ENCODE data around the gene PPM1D.
"Not testable (repeated sequence)": the region's sequence is repeated elsewhere in the genome, so short reads cannot be mapped to it uniquely, and the experiment has no call there.

Gene PPM1D

GRCh38 chr17:60623415-60623814 lies 23.4 kb downstream of the PPM1D start:
- DNase-seq: no peak

GRCh38 chr17:60627124-60627523 lies 27.1 kb downstream of the PPM1D start:
- no peak for DNase-seq

GRCh38 chr17:60628252-60628889 lies 28.4 kb downstream of the PPM1D start:
- no peak for DNase-seq

GRCh38 chr17:60629120-60629519 lies 29.1 kb downstream of the PPM1D start:
- DNase-seq: no peak

- no peak for DNase-seq
These were observed 30.4 kb downstream of the PPM1D start for GRCh38 chr17:60630352-60630751.

- no peak for DNase-seq
These were observed 31.1 kb downstream of the PPM1D start for GRCh38 chr17:60631119-60631518.

- no peak for DNase-seq
These were observed 37.7 kb downstream of the PPM1D start for GRCh38 chr17:60637683-60638082.

GRCh38 chr17:60639019-60639330 lies 39.0 kb downstream of the PPM1D start:
- DNase-seq: no peak

- DNase-seq: peak; percentile 12
These were observed 40.5 kb downstream of the PPM1D start for GRCh38 chr17:60640503-60640902.

GRCh38 chr17:60641126-60641525 lies 41.1 kb downstream of the PPM1D start:
- DNase-seq: peak; percentile 9

- peak; percentile 77 for DNase-seq
These were observed 41.8 kb downstream of the PPM1D start for GRCh38 chr17:60641810-60642220.

- DNase-seq: no peak
These were observed 46.0 kb downstream of the PPM1D start for GRCh38 chr17:60645918-60646523.

- no peak for DNase-seq
These were observed 46.7 kb downstream of the PPM1D start for GRCh38 chr17:60646701-60647100.

- DNase-seq: no peak
These were observed 47.7 kb downstream of the PPM1D start for GRCh38 chr17:60647705-60648104.

- DNase-seq: no peak
These were observed 52.7 kb downstream of the PPM1D start for GRCh38 chr17:60652454-60653247.

GRCh38 chr17:60653569-60653968 lies 53.6 kb downstream of the PPM1D start:
- DNase-seq: no peak

- no peak for DNase-seq
These were observed 56.5 kb downstream of the PPM1D start for GRCh38 chr17:60656499-60656898.

GRCh38 chr17:60659156-60659555 lies 59.2 kb downstream of the PPM1D start:
- DNase-seq: no peak

GRCh38 chr17:60661489-60661888 lies 61.5 kb downstream of the PPM1D start:
- DNase-seq: no peak

- DNase-seq: peak; percentile 32
These were observed 64.0 kb downstream of the PPM1D start for GRCh38 chr17:60664022-60664421.

- DNase-seq: no peak
These were observed 65.6 kb downstream of the PPM1D start for GRCh38 chr17:60665602-60666001.

GRCh38 chr17:60668741-60669140 lies 68.7 kb downstream of the PPM1D start:
- DNase-seq: not testable (repeated sequence)

- DNase-seq: no peak
These were observed 71.5 kb downstream of the PPM1D start for GRCh38 chr17:60671482-60671881.

GRCh38 chr17:60674637-60675036 lies 74.6 kb downstream of the PPM1D start:
- not testable (repeated sequence) for DNase-seq
